ENCODE data around the gene SLC13A3.

- no peak for TF ChIP-seq POLR2A (IDR thresholded peaks at IDR 0.05)
- TF ChIP-seq CTCF (IDR thresholded peaks at IDR 0.05), result no peak
Measured at GRCh38 chr20:46674253-46675083, 23.2 kb upstream of the SLC13A3 start.
